H1 (cell line): Measurements from ENCODE around the gene PPP2R2B. TPM values are rescaled to one million over a fixed set of nuclear protein-coding genes. Genes with fewer than 3 reads are reported as not detected.

Source experiments
- BCL11A ChIP-seq, 2 experiments: IDR thresholded peaks; one replicate each; pipeline ENCODE4 v1.6.1; 2011; ENCODE audit warnings: low read depth in 2 of 2, low read length in 2 of 2, mild to moderate bottlenecking in 2 of 2
- CTBP2 ChIP-seq: IDR thresholded peaks from 2 replicates; pipeline ENCODE4 v1.7.0; 2011; ENCODE audit warnings: borderline replicate concordance, mild to moderate bottlenecking, moderate library complexity, mixed read lengths, low read length; ENCODE audit not compliant: insufficient read depth, insufficient read length
- GTF2F1 ChIP-seq: IDR thresholded peaks from 2 replicates; pipeline ENCODE4 v1.6.1; 2012; ENCODE audit warnings: low read depth, low read length, improper control_type of control experiment, borderline replicate concordance
- NRF1 ChIP-seq: IDR thresholded peaks from 2 replicates; pipeline ENCODE4 v1.6.1; 2011; ENCODE audit warnings: mild to moderate bottlenecking, low read depth, low read length, improper control_type of control experiment
- POLR2A ChIP-seq, 2 experiments: IDR thresholded peaks; 1 replicate in 1 of 2; 2 replicates in 1 of 2; pipeline ENCODE4 v1.6.1; 2011; ENCODE audit warnings: low read depth in 2 of 2, low read length in 2 of 2, mild to moderate bottlenecking in 2 of 2; ENCODE audit errors: control extremely low read depth in 1 of 2
- polyA plus RNA-seq, 7 experiments: library from polyadenylated mRNA; depleted of rRNA in 3 of 7; stranded (reverse) in 5 of 7; unstranded in 2 of 7; fragments of >200 nt in 5 of 7; fragments of 200-250 nt in 2 of 7; gene quantifications; 1 replicate in 5 of 7; 2 replicates in 1 of 7; 4 replicates in 1 of 7; pipeline versions ENCODE4 v1.2.1 to v1.2.3, GENCODE V29; 2011 to 2013; ENCODE audit warnings: missing spikeins in 2 of 7, mixed read lengths in 2 of 7
- total RNA-seq: library from RNA; stranded (reverse); fragmentation: NEBNext Ultra II Directional; extraction: Animal tissue kit (Norgen Biotek cat#: 25700); gene quantifications from 2 replicates; pipeline ENCODE4 v1.2.1, GENCODE V29; 2021

Gene PPP2R2B
- total and polyA plus RNA-seq, 2 of the 8 experiments (the other 6 are each of a cell fraction or from before 2014, with no cell fraction given), result 21.1 to 37.1 TPM

GRCh38 chr5:146862641-146863040 lies 15.9 kb downstream of the PPP2R2B start (continued):
- TF ChIP-seq CTBP2, result no peak
- no peak for TF ChIP-seq BCL11A (IDR thresholded peaks at IDR 0.05; ENCODE audit: low read depth in 2 of 2, low read length in 2 of 2)
- TF ChIP-seq POLR2A (IDR thresholded peaks at IDR 0.05; ENCODE audit: control extremely low read depth in 1 of 2, low read depth in 2 of 2, low read length in 2 of 2), result no peak
- no peak for TF ChIP-seq NRF1
- TF ChIP-seq GTF2F1, result no peak
